WTC11 (cell line): ENCODE data around the gene MSANTD1. TPM values are rescaled to one million over a fixed set of nuclear protein-coding genes. Genes with fewer than 3 reads are reported as not detected.

ENCODE experiments used
- ATAC-seq: fragments of 200-7000 bp; cut with Tn5 transposase; 2 replicates; pipeline ENCODE4 v1.10.0; 2021; ENCODE audit warnings: mild to moderate bottlenecking, moderate library complexity
- CTCF ChIA-PET: fragments of 300-600 bp; sonication (Branson Sonifier 250); formaldehyde crosslinking; loops from one replicate; lab custom pipeline; 2021; ENCODE audit warnings: antibody characterized with exemption; lab: Charles Lee
- POLR2A ChIA-PET: fragments of 350-600 bp; sonication (Branson Sonifier 250); formaldehyde crosslinking; loops from one replicate; lab custom pipeline; 2021; ENCODE audit warnings: antibody characterized with exemption; lab: Charles Lee
- DNase-seq: peaks from one replicate; pipeline ENCODE4 v3.0.0; 2021; ENCODE audit warnings: low spot score
- H3K27ac Mint-ChIP-seq: 2 replicates; pipeline ENCODE4 v1.8.0; 2021; ENCODE audit warnings: mixed read lengths
- H3K27me3 Mint-ChIP-seq: 2 replicates; pipeline ENCODE4 v1.8.0; 2021; ENCODE audit warnings: low read depth, mild to moderate bottlenecking, moderate library complexity, mixed read lengths
- H3K36me3 Mint-ChIP-seq: 2 replicates; pipeline ENCODE4 v1.8.0; 2021; ENCODE audit warnings: mixed read lengths
- H3K4me1 Mint-ChIP-seq: 2 replicates; pipeline ENCODE4 v1.8.0; 2022; ENCODE audit warnings: mixed read lengths
- H3K4me3 Mint-ChIP-seq: 2 replicates; pipeline ENCODE4 v1.8.0; 2021; ENCODE audit warnings: mild to moderate bottlenecking, moderate library complexity, mixed read lengths
- H3K9me3 Mint-ChIP-seq: 2 replicates; pipeline ENCODE4 v1.8.0; 2021; ENCODE audit warnings: mixed read lengths
- AR ChIP-seq: fragments of 250-450 bp; sonication (Bioruptor Pico); IDR thresholded peaks from 2 replicates; pipeline ENCODE4 v1.9.0; 2021; ENCODE audit warnings: mild to moderate bottlenecking
- CTCF ChIP-seq: fragments of 200-600 bp; IDR thresholded peaks from 2 replicates; pipeline ENCODE4 v1.8.0; 2022; ENCODE audit warnings: antibody characterized with exemption
- ETV6 ChIP-seq: sonication (generic); formaldehyde crosslinking; IDR thresholded peaks from 2 replicates; pipeline ENCODE4 v1.8.1; 2022; ENCODE audit warnings: mild to moderate bottlenecking, missing genetic modification reagents
- FOXP4 ChIP-seq: sonication (generic); formaldehyde crosslinking; IDR thresholded peaks from 2 replicates; pipeline ENCODE4 v1.8.0; 2022; ENCODE audit warnings: mild to moderate bottlenecking, missing genetic modification reagents
- IRF2 ChIP-seq: sonication (generic); formaldehyde crosslinking; IDR thresholded peaks from 2 replicates; pipeline ENCODE4 v1.8.0; 2022; ENCODE audit warnings: low read depth, missing genetic modification reagents, borderline replicate concordance
- KAT7 ChIP-seq: sonication (generic); formaldehyde crosslinking; IDR thresholded peaks from 2 replicates; pipeline ENCODE4 v1.8.1; 2023; ENCODE audit warnings: missing genetic modification reagents, mild to moderate bottlenecking, borderline replicate concordance
- MAX ChIP-seq: sonication (generic); formaldehyde crosslinking; IDR thresholded peaks from 2 replicates; pipeline ENCODE4 v1.8.0; 2022; ENCODE audit warnings: mild to moderate bottlenecking, missing genetic modification reagents
- MYBL2 ChIP-seq: sonication (generic); formaldehyde crosslinking; IDR thresholded peaks from 2 replicates; pipeline ENCODE4 v1.8.1; 2023; ENCODE audit warnings: mild to moderate bottlenecking, moderate library complexity, missing genetic modification reagents
- PREB ChIP-seq: sonication (generic); formaldehyde crosslinking; IDR thresholded peaks from 2 replicates; pipeline ENCODE4 v1.8.1; 2022; ENCODE audit warnings: mild to moderate bottlenecking, missing genetic modification reagents, moderate library complexity, borderline replicate concordance
- RORB ChIP-seq: fragments of 250-450 bp; sonication (Bioruptor Pico); IDR thresholded peaks from 2 replicates; pipeline ENCODE4 v1.9.0; 2021; ENCODE audit warnings: mild to moderate bottlenecking
- SOX15 ChIP-seq: fragments of 250-450 bp; sonication (Bioruptor Pico); IDR thresholded peaks from 2 replicates; pipeline ENCODE4 v1.9.0; 2021; ENCODE audit warnings: mild to moderate bottlenecking
- STAT6 ChIP-seq: sonication (generic); formaldehyde crosslinking; conservative IDR thresholded peaks from 2 replicates; pipeline ENCODE4 v1.8.1; 2023; ENCODE audit warnings: mild to moderate bottlenecking, low read depth, missing genetic modification reagents, moderate library complexity
- ZBTB21 ChIP-seq: sonication (generic); formaldehyde crosslinking; IDR thresholded peaks from 2 replicates; pipeline ENCODE4 v1.8.1; 2023; ENCODE audit warnings: mild to moderate bottlenecking, missing genetic modification reagents, borderline replicate concordance
- ZNF138 ChIP-seq: sonication (generic); formaldehyde crosslinking; conservative IDR thresholded peaks from 2 replicates; pipeline ENCODE4 v1.8.1; 2022; ENCODE audit warnings: mild to moderate bottlenecking, moderate library complexity, missing genetic modification reagents
- ZNF219 ChIP-seq: sonication (generic); formaldehyde crosslinking; IDR thresholded peaks from 2 replicates; pipeline ENCODE4 v1.8.0; 2023; ENCODE audit warnings: missing genetic modification reagents, mild to moderate bottlenecking, borderline replicate concordance
- ZNF263 ChIP-seq: sonication (generic); formaldehyde crosslinking; IDR thresholded peaks from 2 replicates; pipeline ENCODE4 v1.8.1; 2022; ENCODE audit warnings: low read depth, mild to moderate bottlenecking, moderate library complexity, missing genetic modification reagents
- ZNF281 ChIP-seq: sonication (generic); formaldehyde crosslinking; IDR thresholded peaks from 2 replicates; pipeline ENCODE4 v1.8.0; 2023; ENCODE audit warnings: mild to moderate bottlenecking, missing genetic modification reagents
- ZNF671 ChIP-seq: fragments of 250-450 bp; sonication (Bioruptor Pico); IDR thresholded peaks from 2 replicates; pipeline ENCODE4 v1.8.0; 2021; ENCODE audit warnings: mild to moderate bottlenecking
- total RNA-seq: library from RNA; stranded (reverse); gene quantifications from 3 replicates; pipeline ENCODE4 v1.2.3, GENCODE V29; 2021

The MSANTD1 gene
- total RNA-seq, 1 experiment from 2014 or later = 0.98 TPM

- TF ChIP-seq AR (CRISPR knock-in tag) (no peak), CTCF (no peak), ZNF138 (CRISPR knock-in tag) (no peak), KAT7 (CRISPR knock-in tag) (no peak), RORB (CRISPR knock-in tag) (no peak), ZNF671 (CRISPR knock-in tag) (no peak), ZNF219 (CRISPR knock-in tag) (no peak)
Measured at GRCh38 chr4:3219761-3220475, 29.0 kb upstream of the MSANTD1 start (continued).

- Mint-ChIP-seq H3K4me3 (no peak overlapping the region), H3K27ac (no peak overlapping the region), H3K4me1 (no peaks in the 10 kb centered on the region), H3K27me3 (no peaks in the 10 kb centered on the region), H3K36me3 (peaks cover 61% of the 10 kb centered on the region), H3K9me3 (no peaks in the 10 kb centered on the region)
- ChIA-PET POLR2A (no interaction called here), CTCF (interaction anchor here (1.6 kb wide), 1 partner anchor 98 kb away, joined by 8 read pairs; no protein-coding TSS in a partner anchor)
- DNase-seq = no peak
- no peak for ATAC-seq
- TF ChIP-seq MYBL2 = no peak
- TF ChIP-seq PREB (CRISPR knock-in tag) = no peak
- TF ChIP-seq ZNF281 (CRISPR knock-in tag) = no peak
- TF ChIP-seq MAX (CRISPR knock-in tag) = no peak
- no peak for TF ChIP-seq FOXP4 (CRISPR knock-in tag)
- no peak for TF ChIP-seq SOX15 (CRISPR knock-in tag)
- no peak for TF ChIP-seq RORB (CRISPR knock-in tag)
- no peak for TF ChIP-seq STAT6 (CRISPR knock-in tag)
- TF ChIP-seq ZNF263 (CRISPR knock-in tag) = no peak
- no peak for TF ChIP-seq ZBTB21 (CRISPR knock-in tag)
- TF ChIP-seq ETV6 = no peak
- TF ChIP-seq ZNF671 (CRISPR knock-in tag) = no peak
- TF ChIP-seq IRF2 (CRISPR knock-in tag) = no peak
Measured at GRCh38 chr4:3220476-3221183, 28.3 kb upstream of the MSANTD1 start.
